B cell (primary cell): ENCODE data around the gene ANAPC10. TPM values are rescaled to one million over a fixed set of nuclear protein-coding genes. Genes with fewer than 3 reads are reported as not detected.

Experiments used
- ATAC-seq: fragments of 200-7000 bp; cut with Tn5 transposase; one replicate; pipeline ENCODE4 v1.10.0; 2021; ENCODE audit warnings: low read depth, mild to moderate bottlenecking, moderate number of reproducible peaks, moderate library complexity
- CTCF ChIA-PET: fragments of 350-600 bp; sonication (Branson Sonifier 250); formaldehyde crosslinking; loops from one replicate; lab custom pipeline; 2021; ENCODE audit warnings: antibody characterized with exemption, inconsistent platforms; lab: Charles Lee
- POLR2A ChIA-PET: fragments of 350-600 bp; sonication (Branson Sonifier 250); formaldehyde crosslinking; loops from one replicate; lab custom pipeline; 2021; ENCODE audit warnings: antibody characterized with exemption; lab: Charles Lee
- DNase-seq: peaks from one replicate; pipeline ENCODE4 v3.0.0; 2013
- H2AFZ ChIP-seq: 2 replicates; pipeline ENCODE4 v1.6.1; 2012; ENCODE audit warnings: mild to moderate bottlenecking, low read depth, low read length; ENCODE audit not compliant: insufficient read depth, poor library complexity, severe bottlenecking
- H3K27ac ChIP-seq, 2 donors: 1 replicate in 1 of 2; 2 replicates in 1 of 2; pipeline ENCODE4 v1.5.1; 2012 to 2013; ENCODE audit warnings: low read length in 2 of 2, mild to moderate bottlenecking in 2 of 2, moderate library complexity in 1 of 2
- H3K27me3 ChIP-seq, 4 experiments: fragments of 200-600 bp in 1 of 4; sonication (generic) in 1 of 4; replicated peaks in 1 of 4; 1 replicate in 2 of 4; 2 replicates in 2 of 4; pipeline versions ENCODE4 v1.6.1 to v1.7.0; 2013 to 2016; ENCODE audit warnings: low read length in 3 of 4, mild to moderate bottlenecking in 2 of 4, mixed read lengths in 1 of 4, moderate library complexity in 1 of 4; ENCODE audit not compliant: insufficient read depth in 4 of 4, control insufficient read depth in 3 of 4; ENCODE audit errors: control extremely low read depth in 1 of 4
- H3K36me3 ChIP-seq, 2 experiments: replicated peaks in 1 of 2; 1 replicate in 1 of 2; 2 replicates in 1 of 2; pipeline versions ENCODE4 v1.6.1 to v1.7.1; 2013; ENCODE audit warnings: low read length in 1 of 2; ENCODE audit not compliant: insufficient read depth in 2 of 2, control insufficient read depth in 1 of 2; ENCODE audit errors: control extremely low read depth in 1 of 2, extremely low read depth in 1 of 2
- H3K4me1 ChIP-seq, 2 donors: fragments of 200-600 bp in 1 of 2; sonication (generic) in 1 of 2; 1 replicate in 1 of 2; 2 replicates in 1 of 2; pipeline versions ENCODE4 v1.5.1 to v1.6.1; 2013 to 2017; ENCODE audit warnings: low read length in 2 of 2; ENCODE audit not compliant: control insufficient read depth in 2 of 2, insufficient read depth in 2 of 2
- H3K4me2 ChIP-seq: replicated peaks from 2 replicates; pipeline ENCODE3; 2012; ENCODE audit warnings: mild to moderate bottlenecking, low read depth, low read length; ENCODE audit not compliant: poor library complexity, severe bottlenecking
- H3K4me3 ChIP-seq, 5 experiments: fragments of 200-600 bp in 1 of 5; sonication (generic) in 1 of 5; 1 replicate in 3 of 5; 2 replicates in 2 of 5; pipeline versions ENCODE4 v1.5.1 to v1.7.0; 2011 to 2016; ENCODE audit warnings: low read length in 4 of 5, mild to moderate bottlenecking in 4 of 5, low read depth in 2 of 5, control low read depth in 1 of 5, moderate library complexity in 1 of 5; ENCODE audit not compliant: insufficient read depth in 1 of 5; ENCODE audit errors: control extremely low read depth in 1 of 5, extremely low read depth in 1 of 5
- H3K79me2 ChIP-seq: fragments of 200-600 bp; sonication (generic); one replicate; pipeline ENCODE4 v1.6.0; 2016; ENCODE audit warnings: low read length; ENCODE audit not compliant: control insufficient read depth, insufficient read depth
- H3K9ac ChIP-seq: fragments of 200-600 bp; sonication (generic); 2 replicates; pipeline ENCODE4 v1.6.1; 2017; ENCODE audit warnings: mild to moderate bottlenecking, low read length, moderate library complexity
- H3K9me3 ChIP-seq, 3 donors: one replicate each; pipeline versions ENCODE4 v1.6.1 to v1.7.1; 2013; ENCODE audit warnings: low read length in 2 of 3; ENCODE audit not compliant: control insufficient read depth in 2 of 3, insufficient read depth in 1 of 3; ENCODE audit errors: control extremely low read depth in 1 of 3
- H4K20me1 ChIP-seq: 2 replicates; pipeline ENCODE4 v1.6.0; 2012; ENCODE audit warnings: mild to moderate bottlenecking, low read length; ENCODE audit not compliant: insufficient read depth, control insufficient read depth, poor library complexity, severe bottlenecking
- H3K27ac Mint-ChIP-seq: one replicate; pipeline ENCODE4 v1.8.0; 2021; ENCODE audit warnings: mixed read lengths
- H3K27me3 Mint-ChIP-seq: one replicate; pipeline ENCODE4 v1.8.0; 2021; ENCODE audit warnings: mixed read lengths
- H3K4me1 Mint-ChIP-seq: one replicate; pipeline ENCODE4 v1.8.0; 2021; ENCODE audit warnings: mixed read lengths
- H3K4me3 Mint-ChIP-seq: one replicate; pipeline ENCODE4 v1.8.0; 2021; ENCODE audit warnings: mixed read lengths
- H3K9me3 Mint-ChIP-seq: one replicate; pipeline ENCODE4 v1.8.0; 2022; ENCODE audit warnings: mixed read lengths; ENCODE audit not compliant: insufficient read depth
- EZH2 ChIP-seq: IDR thresholded peaks from 2 replicates; pipeline ENCODE4 v1.6.1; 2012; ENCODE audit warnings: borderline replicate concordance, low read depth, mild to moderate bottlenecking, moderate library complexity, low read length; ENCODE audit not compliant: insufficient read depth, poor library complexity, severe bottlenecking
- WGBS: methylation state at CpG from one replicate; pipeline ENCODE4 v1.1.5; 2013; ENCODE audit warnings: missing lambda C conversion rate; ENCODE audit not compliant: insufficient coverage; 5-methylcytosine and 5-hydroxymethylcytosine counted together
- intact Hi-C: fragments of 100-400 bp; cut with micrococcal nuclease; formaldehyde crosslinking; loops from one replicate; pipeline ENCODE4 v1.10.0; 2022
- polyA plus RNA-seq: library from polyadenylated mRNA; depleted of rRNA; stranded (reverse); fragments of >200 nt; gene quantifications from 2 replicates; pipeline ENCODE4 v1.2.3, GENCODE V29; 2012
- total RNA-seq, 2 donors: library from RNA; stranded (reverse); fragments of 120-200 nt in 1 of 2; gene quantifications; 1 replicate in 1 of 2; 2 replicates in 1 of 2; pipeline versions ENCODE4 v1.2.3 to v1.2.4, GENCODE V29; 2013 to 2022
- TF ChIP-seq, protein P1 (sequence below): fragments of 200-600 bp; IDR thresholded peaks from one replicate; pipeline ENCODE4 v1.8.0; 2022; ENCODE audit warnings: antibody characterized with exemption, mild to moderate bottlenecking

The ANAPC10 gene
- total and polyA plus RNA-seq, 2 donors (not counting 1 experiment from before 2014, with no cell fraction given) = 17.4 to 18.9 TPM

DNA sequence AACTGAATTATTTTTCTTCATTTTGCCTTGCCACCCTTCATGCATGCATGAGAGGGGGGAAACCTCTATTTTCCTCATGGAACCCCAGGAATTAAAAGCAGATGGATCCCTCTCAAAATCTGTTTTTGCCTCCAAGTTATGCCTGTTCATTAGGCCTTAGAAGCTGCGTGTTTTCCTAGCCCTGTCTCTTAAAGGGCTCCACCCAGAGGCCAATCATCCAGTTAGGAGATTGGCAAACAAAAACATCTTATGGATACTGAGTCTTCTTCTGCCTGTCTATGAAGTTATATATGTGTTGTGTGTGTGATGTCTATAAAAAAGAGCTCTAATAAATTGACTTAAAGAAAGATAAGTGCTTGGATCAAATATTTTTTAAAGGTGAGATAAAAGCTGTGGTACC, 142.9 kb downstream of the ANAPC10 start:
- peaks cover 2 to 20% (median 12%) of the 10 kb centered on the region in 3 donors for H3K9me3 ChIP-seq
- intact Hi-C loops = no loop called here
- H3K4me2 ChIP-seq = no peak overlapping the region
- H3K4me1 ChIP-seq = no peaks in the 10 kb centered on the region
- H4K20me1 ChIP-seq = no peaks in the 10 kb centered on the region
- peaks cover 4% of the 10 kb centered on the region for H3K27me3 Mint-ChIP-seq
- H3K4me3 ChIP-seq = no peak overlapping the region
- ChIA-PET CTCF (no interaction called here), POLR2A (no interaction called here)
- no peak overlapping the region for H3K4me3 Mint-ChIP-seq
- no peaks in the 10 kb centered on the region for H3K4me1 Mint-ChIP-seq
- no peaks in the 10 kb centered on the region for H3K36me3 ChIP-seq
- no peak overlapping the region for H2AFZ ChIP-seq
- H3K27ac ChIP-seq = no peak overlapping the region
- peaks cover 21% of the 10 kb centered on the region for H3K9me3 Mint-ChIP-seq
- no peak for TF ChIP-seq EZH2
- TF ChIP-seq, protein P1, sequence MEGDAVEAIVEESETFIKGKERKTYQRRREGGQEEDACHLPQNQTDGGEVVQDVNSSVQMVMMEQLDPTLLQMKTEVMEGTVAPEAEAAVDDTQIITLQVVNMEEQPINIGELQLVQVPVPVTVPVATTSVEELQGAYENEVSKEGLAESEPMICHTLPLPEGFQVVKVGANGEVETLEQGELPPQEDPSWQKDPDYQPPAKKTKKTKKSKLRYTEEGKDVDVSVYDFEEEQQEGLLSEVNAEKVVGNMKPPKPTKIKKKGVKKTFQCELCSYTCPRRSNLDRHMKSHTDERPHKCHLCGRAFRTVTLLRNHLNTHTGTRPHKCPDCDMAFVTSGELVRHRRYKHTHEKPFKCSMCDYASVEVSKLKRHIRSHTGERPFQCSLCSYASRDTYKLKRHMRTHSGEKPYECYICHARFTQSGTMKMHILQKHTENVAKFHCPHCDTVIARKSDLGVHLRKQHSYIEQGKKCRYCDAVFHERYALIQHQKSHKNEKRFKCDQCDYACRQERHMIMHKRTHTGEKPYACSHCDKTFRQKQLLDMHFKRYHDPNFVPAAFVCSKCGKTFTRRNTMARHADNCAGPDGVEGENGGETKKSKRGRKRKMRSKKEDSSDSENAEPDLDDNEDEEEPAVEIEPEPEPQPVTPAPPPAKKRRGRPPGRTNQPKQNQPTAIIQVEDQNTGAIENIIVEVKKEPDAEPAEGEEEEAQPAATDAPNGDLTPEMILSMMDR = no peak
- H3K9ac ChIP-seq = no peak overlapping the region
- H3K27me3 ChIP-seq = no peaks in the 10 kb centered on the region
- no peaks in the 10 kb centered on the region for H3K79me2 ChIP-seq
- DNase-seq (no peak), ATAC-seq (no peak)
- no peak overlapping the region for H3K27ac Mint-ChIP-seq
- WGBS = 100% methylated on average over 1 of the region's 1 CpG

DNA sequence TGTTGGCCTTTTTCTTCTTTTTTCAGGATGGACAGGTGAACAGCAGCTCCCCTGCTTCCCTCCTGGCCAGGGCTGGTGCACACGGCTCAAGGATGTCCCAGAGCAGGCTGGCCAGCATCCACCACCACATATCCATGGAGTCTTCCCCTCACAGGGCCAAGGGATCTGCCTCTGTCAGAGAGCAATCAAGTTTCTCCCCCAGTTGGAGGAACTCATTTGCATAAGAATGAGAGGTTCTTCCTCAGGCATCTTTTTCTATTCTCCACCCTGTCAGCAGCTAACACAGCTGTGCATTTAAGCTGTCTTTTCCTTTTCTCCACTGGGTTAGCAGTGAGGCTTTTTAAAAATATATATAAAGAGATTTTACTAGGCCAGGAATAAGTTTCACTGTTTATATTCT, 143.8 kb downstream of the ANAPC10 start:
- H3K27ac ChIP-seq = no peak overlapping the region
- H3K9ac ChIP-seq = no peak overlapping the region
- H3K9me3 ChIP-seq = peaks cover 1 to 20% (median 12%) of the 10 kb centered on the region in 3 donors
- no peaks in the 10 kb centered on the region for H3K4me1 ChIP-seq
- Mint-ChIP-seq H3K4me1 (no peaks in the 10 kb centered on the region), H3K27ac (no peak overlapping the region), H3K4me3 (no peak overlapping the region), H3K27me3 (no peaks in the 10 kb centered on the region), H3K9me3 (peaks cover 21% of the 10 kb centered on the region)
- no CpG with 5 or more reads among the region's 1 CpG for WGBS
- H3K27me3 ChIP-seq = no peaks in the 10 kb centered on the region
- DNase-seq = no peak
- ChIA-PET POLR2A (no interaction called here), CTCF (no interaction called here)
- intact Hi-C loops = no loop called here
- H3K4me3 ChIP-seq = no peak overlapping the region
- H3K79me2 ChIP-seq = no peaks in the 10 kb centered on the region
- no peaks in the 10 kb centered on the region for H4K20me1 ChIP-seq
- TF ChIP-seq, protein P1 = no peak
- TF ChIP-seq EZH2 = no peak
- no peak overlapping the region for H2AFZ ChIP-seq
- no peaks in the 10 kb centered on the region for H3K36me3 ChIP-seq
- no peak overlapping the region for H3K4me2 ChIP-seq
- no peak for ATAC-seq
